DND-41 (cell line): Measurements from ENCODE around the gene RPL29.

Experiments used
- EZH2 ChIP-seq: IDR thresholded peaks from 3 replicates; pipeline ENCODE4 v1.6.1; 2012; ENCODE audit warnings: borderline replicate concordance, low read depth, mild to moderate bottlenecking, moderate library complexity, low read length, inconsistent platforms; ENCODE audit not compliant: severe bottlenecking
- TF ChIP-seq, protein P1 (sequence below): IDR thresholded peaks from 2 replicates; pipeline ENCODE4 v1.5.1; 2012; ENCODE audit warnings: borderline replicate concordance, low read length, moderate library complexity, mild to moderate bottlenecking; ENCODE audit not compliant: poor library complexity, severe bottlenecking; ENCODE audit errors: extremely low read depth

DNA sequence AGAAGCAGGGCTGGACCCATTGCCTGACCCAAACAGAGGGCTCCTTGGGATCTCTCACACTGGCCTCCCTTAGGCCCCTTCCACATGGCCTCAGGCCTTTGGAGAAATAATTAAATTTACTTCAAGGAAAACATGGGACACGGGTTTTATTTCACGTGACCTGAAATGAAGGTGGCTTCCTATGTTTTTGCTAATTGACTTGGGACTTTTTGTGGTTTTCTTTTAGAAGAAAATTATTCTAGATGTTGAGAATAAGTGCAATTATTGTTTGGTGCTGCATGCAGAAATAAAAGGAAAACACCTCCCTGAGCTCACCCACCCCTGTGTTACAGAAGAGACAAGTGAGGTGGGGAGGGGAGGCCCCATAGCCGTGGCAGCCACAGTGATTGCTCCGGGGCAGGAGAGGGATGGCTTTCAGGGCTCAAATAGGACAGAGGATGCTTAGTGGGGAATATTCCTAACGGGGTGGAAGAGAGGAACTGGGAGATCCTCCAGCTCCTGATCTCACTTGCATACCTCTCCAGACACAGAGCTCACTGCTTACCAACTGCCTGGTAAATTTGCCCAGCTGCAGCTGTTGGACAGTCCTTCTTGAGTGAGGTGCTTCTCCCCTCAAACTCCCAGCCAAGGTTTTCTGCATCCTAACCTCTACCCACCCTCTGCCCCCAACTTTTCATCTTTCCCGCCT is 29.2 kb upstream of the RPL29 start:
- TF ChIP-seq, protein P1, sequence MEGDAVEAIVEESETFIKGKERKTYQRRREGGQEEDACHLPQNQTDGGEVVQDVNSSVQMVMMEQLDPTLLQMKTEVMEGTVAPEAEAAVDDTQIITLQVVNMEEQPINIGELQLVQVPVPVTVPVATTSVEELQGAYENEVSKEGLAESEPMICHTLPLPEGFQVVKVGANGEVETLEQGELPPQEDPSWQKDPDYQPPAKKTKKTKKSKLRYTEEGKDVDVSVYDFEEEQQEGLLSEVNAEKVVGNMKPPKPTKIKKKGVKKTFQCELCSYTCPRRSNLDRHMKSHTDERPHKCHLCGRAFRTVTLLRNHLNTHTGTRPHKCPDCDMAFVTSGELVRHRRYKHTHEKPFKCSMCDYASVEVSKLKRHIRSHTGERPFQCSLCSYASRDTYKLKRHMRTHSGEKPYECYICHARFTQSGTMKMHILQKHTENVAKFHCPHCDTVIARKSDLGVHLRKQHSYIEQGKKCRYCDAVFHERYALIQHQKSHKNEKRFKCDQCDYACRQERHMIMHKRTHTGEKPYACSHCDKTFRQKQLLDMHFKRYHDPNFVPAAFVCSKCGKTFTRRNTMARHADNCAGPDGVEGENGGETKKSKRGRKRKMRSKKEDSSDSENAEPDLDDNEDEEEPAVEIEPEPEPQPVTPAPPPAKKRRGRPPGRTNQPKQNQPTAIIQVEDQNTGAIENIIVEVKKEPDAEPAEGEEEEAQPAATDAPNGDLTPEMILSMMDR, result no peak
- no peak for TF ChIP-seq EZH2
